Left renal pelvis (tissue), 4 donors: Measurements from ENCODE around the gene AGPAT4. TPM values are rescaled to one million over a fixed set of nuclear protein-coding genes. Genes with fewer than 3 reads are reported as not detected.
"Not testable (repeated sequence)": the region's sequence is repeated elsewhere in the genome, so short reads cannot be mapped to it uniquely, and the experiment has no call there.

Source experiments
- DNase-seq, 4 donors: peaks; one replicate each; pipeline ENCODE4 v3.0.0-alpha.2; 2013; ENCODE audit warnings: low read depth in 4 of 4, low spot score in 3 of 4
- polyA plus RNA-seq, 4 donors: library from polyadenylated mRNA; unstranded; fragments of 120-200 nt; gene quantifications; one replicate each; pipeline ENCODE4 v1.2.1, GENCODE V29; 2013; ENCODE audit not compliant: insufficient read length in 4 of 4

The AGPAT4 gene
- polyA plus RNA-seq, 4 donors = 17.1 to 22.4 (median 19.1) TPM

GRCh38 chr6:161125591-161125990, 148.3 kb downstream of the AGPAT4 start:
- no peak for DNase-seq

- DNase-seq = not testable (repeated sequence)
These were observed 150.5 kb downstream of the AGPAT4 start for GRCh38 chr6:161123319-161123718.

- DNase-seq = no peak
These were observed 155.9 kb downstream of the AGPAT4 start for GRCh38 chr6:161117942-161118341.

GRCh38 chr6:161117308-161117707, 156.6 kb downstream of the AGPAT4 start:
- no peak for DNase-seq

- DNase-seq = no peak
These were observed 157.3 kb downstream of the AGPAT4 start for GRCh38 chr6:161116554-161116953.

- DNase-seq = no peak
These were observed 158.4 kb downstream of the AGPAT4 start for GRCh38 chr6:161115468-161115867.

GRCh38 chr6:161111261-161111660, 162.6 kb downstream of the AGPAT4 start:
- no peak for DNase-seq

- DNase-seq = no peak
These were observed 163.7 kb downstream of the AGPAT4 start for GRCh38 chr6:161110028-161110779.

- DNase-seq = no peak
These were observed 164.5 kb downstream of the AGPAT4 start for GRCh38 chr6:161109366-161109765.

GRCh38 chr6:161108916-161109315, 164.9 kb downstream of the AGPAT4 start:
- no peak for DNase-seq

- no peak for DNase-seq
These were observed 165.8 kb downstream of the AGPAT4 start for GRCh38 chr6:161107779-161108730.

- DNase-seq = no peak
These were observed 168.5 kb downstream of the AGPAT4 start for GRCh38 chr6:161105408-161105807.

GRCh38 chr6:161104966-161105365, 168.9 kb downstream of the AGPAT4 start:
- no peak for DNase-seq

GRCh38 chr6:161103475-161103874, 170.4 kb downstream of the AGPAT4 start:
- DNase-seq = no peak

- DNase-seq = no peak
These were observed 172.3 kb downstream of the AGPAT4 start for GRCh38 chr6:161101517-161101916.

- DNase-seq = no peak
These were observed 173.8 kb downstream of the AGPAT4 start for GRCh38 chr6:161100072-161100471.

GRCh38 chr6:161095916-161096315, 177.9 kb downstream of the AGPAT4 start:
- no peak for DNase-seq

GRCh38 chr6:161094955-161095354, 178.9 kb downstream of the AGPAT4 start:
- no peak for DNase-seq

- no peak for DNase-seq
These were observed 181.7 kb downstream of the AGPAT4 start for GRCh38 chr6:161091972-161092701.

- no peak for DNase-seq
These were observed 182.7 kb downstream of the AGPAT4 start for GRCh38 chr6:161091151-161091550.
